Neural cell (in vitro differentiated cells): ENCODE data around the gene PTX4. TPM values are rescaled to one million over a fixed set of nuclear protein-coding genes. Genes with fewer than 3 reads are reported as not detected.

ENCODE experiments used
- H2AFZ ChIP-seq: fragments of 200-600, 300-800 bp; sonication (generic), shearing (Covaris generic); 2 replicates; pipeline ENCODE4 v1.6.0; 2014; ENCODE audit warnings: low read depth, mild to moderate bottlenecking, antibody characterized with exemption, low read length, moderate library complexity
- H3F3A ChIP-seq: fragments of 200-600 bp; shearing (Covaris generic); 2 replicates; pipeline ENCODE4 v1.6.1; 2016; ENCODE audit warnings: mild to moderate bottlenecking, moderate library complexity, mixed read lengths, antibody characterized with exemption, low read length; ENCODE audit not compliant: insufficient read depth, poor library complexity, severe bottlenecking
- H3K27ac ChIP-seq: fragments of 200-600, 300-800 bp; sonication (generic), shearing (Covaris generic); 2 replicates; pipeline ENCODE4 v1.5.1; 2014; ENCODE audit warnings: mild to moderate bottlenecking, low read length, moderate library complexity
- H3K27me3 ChIP-seq: fragments of 300-800, 200-600 bp; sonication (generic), shearing (Covaris generic); 2 replicates; pipeline ENCODE4 v1.6.0; 2014; ENCODE audit warnings: mild to moderate bottlenecking, low read depth, low read length, moderate library complexity; ENCODE audit not compliant: insufficient read depth
- H3K36me3 ChIP-seq: fragments of 300-800, 200-600 bp; sonication (generic), shearing (Covaris generic); 2 replicates; pipeline ENCODE4 v1.5.1; 2014; ENCODE audit warnings: mild to moderate bottlenecking, antibody characterized with exemption, low read length, moderate library complexity; ENCODE audit not compliant: insufficient read depth
- H3K4me2 ChIP-seq: fragments of 300-800, 200-600 bp; sonication (generic), shearing (Covaris generic); 2 replicates; pipeline ENCODE4 v1.6.0; 2014; ENCODE audit warnings: mild to moderate bottlenecking, low read length
- H3K4me3 ChIP-seq: fragments of 300-800, 200-600 bp; sonication (generic), shearing (Covaris generic); 2 replicates; pipeline ENCODE4 v1.5.1; 2014; ENCODE audit warnings: mild to moderate bottlenecking, low read length, moderate library complexity
- H3K79me2 ChIP-seq: fragments of 200-600 bp; shearing (Covaris generic); replicated peaks from 2 replicates; pipeline ENCODE4 v1.6.0; 2014; ENCODE audit warnings: mild to moderate bottlenecking, low read length, moderate library complexity; ENCODE audit not compliant: insufficient read depth
- H3K9ac ChIP-seq: fragments of 300-800, 200-600 bp; sonication (generic), shearing (Covaris generic); 2 replicates; pipeline ENCODE4 v1.6.1; 2016; ENCODE audit warnings: mild to moderate bottlenecking, low read length, mixed read lengths
- H3K9me2 ChIP-seq: fragments of 200-600 bp; shearing (Covaris generic); 2 replicates; pipeline ENCODE4 v1.6.1; 2016; ENCODE audit warnings: mild to moderate bottlenecking, low read length, mixed read lengths; ENCODE audit not compliant: insufficient read depth
- H3K9me3 ChIP-seq: fragments of 200-600, 300-800 bp; sonication (generic), shearing (Covaris generic); 2 replicates; pipeline ENCODE4 v1.6.1; 2016; ENCODE audit warnings: mild to moderate bottlenecking, mixed run types, low read length, moderate library complexity, mixed read lengths
- H4K20me1 ChIP-seq: fragments of 200-600 bp; shearing (Covaris generic); 2 replicates; pipeline ENCODE4 v1.6.1; 2016; ENCODE audit warnings: mild to moderate bottlenecking, mixed run types; ENCODE audit not compliant: insufficient read depth
- CTCF ChIP-seq: fragments of 450-650 bp; IDR thresholded peaks from 2 replicates; pipeline ENCODE4 v1.5.1; 2014; ENCODE audit warnings: antibody characterized with exemption, mild to moderate bottlenecking, moderate library complexity; ENCODE audit not compliant: poor library complexity, severe bottlenecking
- EZH2 ChIP-seq: fragments of 200-600, 300-800 bp; shearing (Covaris generic), sonication (generic); IDR thresholded peaks from 2 replicates; pipeline ENCODE4 v1.6.1; 2014; ENCODE audit warnings: antibody characterized with exemption, low read length, borderline replicate concordance, mild to moderate bottlenecking; ENCODE audit not compliant: insufficient read depth, poor library complexity, severe bottlenecking
- MXI1 ChIP-seq: fragments of 450-650 bp; conservative IDR thresholded peaks from 2 replicates; pipeline ENCODE4 v1.6.1; 2014; ENCODE audit warnings: antibody characterized with exemption, mild to moderate bottlenecking; ENCODE audit not compliant: poor library complexity, severe bottlenecking
- RAD21 ChIP-seq: fragments of 450-650 bp; conservative IDR thresholded peaks from 2 replicates; pipeline ENCODE4 v1.6.1; 2014; ENCODE audit warnings: antibody characterized with exemption, mild to moderate bottlenecking, moderate library complexity
- SMC3 ChIP-seq: fragments of 450-650 bp; conservative IDR thresholded peaks from 2 replicates; pipeline ENCODE4 v1.6.1; 2014; ENCODE audit warnings: antibody characterized with exemption, mild to moderate bottlenecking, moderate library complexity; ENCODE audit not compliant: poor library complexity
- TAF1 ChIP-seq: IDR thresholded peaks from 2 replicates; pipeline ENCODE4 v1.6.1; 2012; ENCODE audit warnings: low read depth
- polyA plus RNA-seq: library from polyadenylated mRNA; depleted of rRNA; stranded (reverse); fragments of >200 nt; gene quantifications from 2 replicates; pipeline ENCODE4 v1.2.3, GENCODE V29; 2014

Gene PTX4
- polyA plus RNA-seq, 1 donor from 2014 or later = not detected

DNA sequence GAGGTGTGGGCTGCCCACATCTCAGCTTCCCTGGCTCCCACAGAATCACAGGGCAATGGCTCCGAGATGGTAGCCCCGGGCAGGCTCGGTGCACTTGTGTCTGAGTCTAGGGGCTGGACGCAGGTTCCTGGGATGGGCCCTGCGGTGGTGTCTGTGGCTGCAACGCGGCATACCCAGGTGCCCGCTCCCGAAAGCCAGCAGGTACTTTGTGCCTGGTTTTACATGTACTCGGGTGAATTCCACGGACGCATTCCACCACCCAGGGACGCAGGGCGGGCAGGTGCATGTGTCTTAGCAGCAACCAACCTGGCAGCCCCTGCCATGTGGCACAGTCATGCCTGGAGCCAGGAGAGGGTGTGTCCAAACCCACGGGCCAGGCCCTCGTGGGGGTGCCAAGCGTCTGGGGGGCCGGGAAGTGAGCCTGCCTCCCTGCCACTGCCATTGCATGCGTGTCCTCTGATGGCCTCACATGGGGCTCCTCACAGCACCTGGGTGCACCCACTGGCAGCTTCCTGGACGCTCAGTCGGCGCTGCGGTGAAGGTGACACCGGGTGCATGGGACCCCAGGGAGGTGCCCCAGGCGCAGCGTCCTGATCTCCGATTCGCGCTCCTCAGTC lies 40.3 kb upstream of the PTX4 start:
- no peaks in the 10 kb centered on the region for H3K27me3 ChIP-seq
- TF ChIP-seq CTCF (no peak), EZH2 (no peak), SMC3 (no peak), RAD21 (no peak), MXI1 (no peak)
- no peaks in the 10 kb centered on the region for H3F3A ChIP-seq
- H3K36me3 ChIP-seq = peaks cover 3% of the 10 kb centered on the region
- no peaks in the 10 kb centered on the region for H3K9me3 ChIP-seq
- no peaks in the 10 kb centered on the region for H4K20me1 ChIP-seq
- no peaks in the 10 kb centered on the region for H3K79me2 ChIP-seq
- no peak overlapping the region for H3K4me3 ChIP-seq
- no peak overlapping the region for H3K27ac ChIP-seq
- no peak overlapping the region for H3K9ac ChIP-seq
- no peak overlapping the region for H3K4me2 ChIP-seq
- H3K9me2 ChIP-seq = no peaks in the 10 kb centered on the region
- no peak overlapping the region for H2AFZ ChIP-seq

GRCh38 chr16:1527836-1528811 lies 39.4 kb upstream of the PTX4 start:
- H3K9me2 ChIP-seq = no peaks in the 10 kb centered on the region
- TF ChIP-seq CTCF (no peak), SMC3 (no peak), TAF1 (no peak), MXI1 (no peak)
- H4K20me1 ChIP-seq = no peaks in the 10 kb centered on the region
- H3K27me3 ChIP-seq = no peaks in the 10 kb centered on the region
- H3F3A ChIP-seq = no peaks in the 10 kb centered on the region
- peaks cover 3% of the 10 kb centered on the region for H3K36me3 ChIP-seq
- H3K27ac ChIP-seq = no peak overlapping the region
- no peaks in the 10 kb centered on the region for H3K9me3 ChIP-seq
- H2AFZ ChIP-seq = no peak overlapping the region
- H3K4me3 ChIP-seq = no peak overlapping the region
- H3K9ac ChIP-seq = no peak overlapping the region
- H3K79me2 ChIP-seq = no peaks in the 10 kb centered on the region
- no peak overlapping the region for H3K4me2 ChIP-seq
